RWPE2 (cell line): ENCODE measurements around the gene NTN1.

ENCODE experiments used
- ATAC-seq: fragments of 200-7000 bp; cut with Tn5 transposase; 3 replicates; pipeline ENCODE4 v1.9.1; 2021; ENCODE audit warnings: low read depth
- DNase-seq: peaks from one replicate; pipeline ENCODE4 v3.0.0-alpha.2; 2020; ENCODE audit warnings: low spot score
- H3K27ac ChIP-seq: fragments of 450-650 bp; 2 replicates; pipeline ENCODE4 v1.5.1; 2017; ENCODE audit warnings: mild to moderate bottlenecking; ENCODE audit not compliant: poor library complexity, severe bottlenecking
- H3K27me3 ChIP-seq: fragments of 250-450 bp; sonication (Bioruptor Pico); 2 replicates; pipeline ENCODE4 v1.5.1; 2021; ENCODE audit warnings: mild to moderate bottlenecking, moderate library complexity; ENCODE audit not compliant: insufficient read depth, poor library complexity, severe bottlenecking
- H3K36me3 ChIP-seq: fragments of 250-450 bp; sonication (Bioruptor Pico); 2 replicates; pipeline ENCODE4 v1.5.1; 2020; ENCODE audit warnings: low read depth, mild to moderate bottlenecking, moderate library complexity
- H3K4me1 ChIP-seq: fragments of 250-450 bp; sonication (Bioruptor Pico); 2 replicates; pipeline ENCODE4 v1.5.1; 2021; ENCODE audit warnings: mild to moderate bottlenecking, moderate library complexity; ENCODE audit not compliant: insufficient read depth, poor library complexity, severe bottlenecking
- H3K4me3 ChIP-seq: fragments of 250-450 bp; sonication (Bioruptor Pico); 2 replicates; pipeline ENCODE4 v1.5.1; 2021; ENCODE audit warnings: mild to moderate bottlenecking, moderate library complexity; ENCODE audit not compliant: severe bottlenecking
- H3K9me3 ChIP-seq: fragments of 250-450 bp; sonication (Bioruptor Pico); 2 replicates; pipeline ENCODE4 v1.5.1; 2021; ENCODE audit warnings: mild to moderate bottlenecking, moderate library complexity; ENCODE audit not compliant: severe bottlenecking
- CTCF ChIP-seq: fragments of 450-650 bp; IDR thresholded peaks from one replicate; pipeline ENCODE4 v1.5.1; 2017; ENCODE audit warnings: mild to moderate bottlenecking, moderate library complexity; ENCODE audit not compliant: poor library complexity, severe bottlenecking

NTN1 gene

GRCh38 chr17:9219631-9220397 lies 198.5 kb downstream of the NTN1 start:
- no peak overlapping the region for H3K27ac ChIP-seq
- no peak for TF ChIP-seq CTCF
- H3K4me3 ChIP-seq: no peak overlapping the region
- no peaks in the 10 kb centered on the region for H3K9me3 ChIP-seq
- ATAC-seq: no peak
- DNase-seq: no peak
- no peaks in the 10 kb centered on the region for H3K36me3 ChIP-seq
- H3K4me1 ChIP-seq: no peaks in the 10 kb centered on the region
- H3K27me3 ChIP-seq: no peaks in the 10 kb centered on the region

- no peaks in the 10 kb centered on the region for H3K36me3 ChIP-seq
- DNase-seq (no peak), ATAC-seq (no peak)
- no peaks in the 10 kb centered on the region for H3K9me3 ChIP-seq
- no peaks in the 10 kb centered on the region for H3K27me3 ChIP-seq
- no peak overlapping the region for H3K27ac ChIP-seq
- H3K4me3 ChIP-seq: no peak overlapping the region
- no peak for TF ChIP-seq CTCF
- no peaks in the 10 kb centered on the region for H3K4me1 ChIP-seq
These were observed 199.3 kb downstream of the NTN1 start for GRCh38 chr17:9220398-9221146.

- H3K9me3 ChIP-seq: no peaks in the 10 kb centered on the region
- H3K4me1 ChIP-seq: no peaks in the 10 kb centered on the region
- no peak for ATAC-seq
- H3K27me3 ChIP-seq: no peaks in the 10 kb centered on the region
- no peak overlapping the region for H3K27ac ChIP-seq
- no peak overlapping the region for H3K4me3 ChIP-seq
- H3K36me3 ChIP-seq: no peaks in the 10 kb centered on the region
- TF ChIP-seq CTCF: no peak
- no peak for DNase-seq
These were observed 200.0 kb downstream of the NTN1 start for GRCh38 chr17:9221147-9221921.

- no peak for TF ChIP-seq CTCF
- no peaks in the 10 kb centered on the region for H3K9me3 ChIP-seq
- H3K4me3 ChIP-seq: no peak overlapping the region
- DNase-seq (no peak), ATAC-seq (no peak)
- H3K4me1 ChIP-seq: no peaks in the 10 kb centered on the region
- H3K27ac ChIP-seq: no peak overlapping the region
- H3K36me3 ChIP-seq: no peaks in the 10 kb centered on the region
- no peaks in the 10 kb centered on the region for H3K27me3 ChIP-seq
These were observed 200.5 kb downstream of the NTN1 start for GRCh38 chr17:9221922-9222180.

- Histone ChIP-seq H3K4me1 (no peaks in the 10 kb centered on the region), H3K36me3 (no peaks in the 10 kb centered on the region), H3K27ac (no peak overlapping the region), H3K9me3 (no peaks in the 10 kb centered on the region), H3K4me3 (no peak overlapping the region), H3K27me3 (no peaks in the 10 kb centered on the region)
- ATAC-seq (no peak), DNase-seq (no peak)
- no peak for TF ChIP-seq CTCF
These were observed 202.2 kb downstream of the NTN1 start for GRCh38 chr17:9223531-9223930.
